NCI-H1930 (cell line): ENCODE results near the gene PELI3.
"Not testable (repeated sequence)": the region's sequence is repeated elsewhere in the genome, so short reads cannot be mapped to it uniquely, and the experiment has no call there.

Experiments used
- DNase-seq, 2 experiments: peaks; one replicate each; lab custom pipeline; 2025; lab: John Stamatoyannopoulos, UW

PELI3 gene

GRCh38 chr11:66448523-66448922 is 18.2 kb upstream of the PELI3 start:
- no peak for DNase-seq

- DNase-seq = no peak
Observed at GRCh38 chr11:66450560-66450959, 16.1 kb upstream of the PELI3 start.

- no peak for DNase-seq
Observed at GRCh38 chr11:66451663-66452062, 15.0 kb upstream of the PELI3 start.

GRCh38 chr11:66454247-66454646 is 12.5 kb upstream of the PELI3 start:
- no peak for DNase-seq

GRCh38 chr11:66454828-66455227 is 11.9 kb upstream of the PELI3 start:
- no peak for DNase-seq

GRCh38 chr11:66457826-66458225 is 8.9 kb upstream of the PELI3 start:
- DNase-seq = no peak

GRCh38 chr11:66459138-66459778 is 7.4 kb upstream of the PELI3 start:
- DNase-seq = no peak

- DNase-seq = no peak
Observed at GRCh38 chr11:66462010-66462409, 4.7 kb upstream of the PELI3 start.

- no peak for DNase-seq
Observed at GRCh38 chr11:66462911-66463310, 3.8 kb upstream of the PELI3 start.

- not testable (repeated sequence) for DNase-seq
Observed at GRCh38 chr11:66464116-66464515, 2.6 kb upstream of the PELI3 start.

GRCh38 chr11:66464916-66465315 is 1.8 kb upstream of the PELI3 start:
- DNase-seq = no peak

- DNase-seq = no peak
Observed at GRCh38 chr11:66465373-66466224, 1.1 kb upstream of the PELI3 start.

- DNase-seq = no peak
Observed at GRCh38 chr11:66467034-66467659, 442 bp downstream of the PELI3 start.

- no peak for DNase-seq
Observed at GRCh38 chr11:66467756-66468155, 1.1 kb downstream of the PELI3 start.

- no peak for DNase-seq
Observed at GRCh38 chr11:66468691-66469090, 2.0 kb downstream of the PELI3 start.

GRCh38 chr11:66469441-66469840 is 2.7 kb downstream of the PELI3 start:
- no peak for DNase-seq

- no peak for DNase-seq
Observed at GRCh38 chr11:66470015-66470414, 3.3 kb downstream of the PELI3 start.

- DNase-seq = no peak
Observed at GRCh38 chr11:66471142-66471541, 4.4 kb downstream of the PELI3 start.

GRCh38 chr11:66472054-66472453 is 5.3 kb downstream of the PELI3 start:
- DNase-seq = no peak

GRCh38 chr11:66473167-66473566 is 6.5 kb downstream of the PELI3 start:
- no peak for DNase-seq

GRCh38 chr11:66473608-66474515 is 7.2 kb downstream of the PELI3 start:
- DNase-seq = no peak
